Gastroesophageal sphincter (tissue), 3 donors: ENCODE data around the gene UTY.

Experiments
- CTCF ChIP-seq, 4 experiments: fragments of 200-600 bp in 2 of 4; fragments of 450-650 bp in 2 of 4; sonication (generic) in 1 of 4; IDR thresholded peaks; one replicate each; pipeline ENCODE4 v1.5.1; 2017 to 2019; ENCODE audit warnings: antibody characterized with exemption in 4 of 4, mild to moderate bottlenecking in 2 of 4, moderate library complexity in 2 of 4
- POLR2A ChIP-seq, 2 donors: fragments of 450-650 bp; IDR thresholded peaks; one replicate each; pipeline ENCODE4 v1.6.1; 2017; ENCODE audit warnings: antibody characterized with exemption in 2 of 2, mild to moderate bottlenecking in 2 of 2, moderate library complexity in 1 of 2
- POLR2AphosphoS5 ChIP-seq: sonication (generic); formaldehyde crosslinking; IDR thresholded peaks from one replicate; pipeline ENCODE4 v1.6.1; 2017; ENCODE audit warnings: antibody characterized with exemption

DNA sequence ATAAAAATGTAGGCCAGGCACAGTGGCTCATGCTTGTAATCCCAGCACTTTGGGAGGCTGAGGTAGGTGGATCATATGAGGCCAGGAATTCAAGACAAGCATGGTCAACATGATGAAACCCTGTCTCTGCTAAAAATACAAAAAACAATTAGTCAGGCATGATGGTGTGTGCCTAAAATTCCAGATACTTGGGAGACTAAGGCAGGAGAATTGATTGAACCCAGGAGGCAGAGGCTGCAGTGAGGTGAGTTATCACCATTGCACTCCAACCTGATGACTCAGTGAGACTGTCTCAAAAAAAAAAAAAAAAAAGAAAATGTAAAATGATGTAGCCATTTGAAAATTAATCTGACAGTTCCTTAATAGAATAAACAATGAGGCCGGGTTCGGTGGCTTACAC is 171.9 kb downstream of the UTY start:
- no peak for TF ChIP-seq POLR2AphosphoS5
- no peak for TF ChIP-seq POLR2A (IDR thresholded peaks at IDR 0.05)
- TF ChIP-seq CTCF (IDR thresholded peaks at IDR 0.05), result no peak
